Keratinocyte (primary cell): Measurements from ENCODE around the gene MSL1. TPM values are rescaled to one million over a fixed set of nuclear protein-coding genes. Genes with fewer than 3 reads are reported as not detected.

ENCODE experiments used
- DNase-seq: peaks from one replicate; pipeline ENCODE4 v3.0.0-alpha.2; 2011; ENCODE audit warnings: low read depth, missing footprints, low spot score
- FAIRE-seq: peaks from 2 replicates; lab custom pipeline; 2011; peaks lifted over from hg19 to GRCh38; lab: Jason Lieb, UNC
- H2AFZ ChIP-seq: 2 replicates; pipeline ENCODE4 v1.6.0; 2012; ENCODE audit warnings: low read length, control low read depth, inconsistent platforms; ENCODE audit not compliant: control insufficient read depth
- H3K27ac ChIP-seq: 2 replicates; pipeline ENCODE4 v1.5.1; 2011; ENCODE audit warnings: low read length; ENCODE audit not compliant: control insufficient read depth, insufficient read depth
- H3K27me3 ChIP-seq: 3 replicates; pipeline ENCODE4 v1.6.0; 2011; ENCODE audit warnings: low read length; ENCODE audit not compliant: control insufficient read depth, insufficient read depth; ENCODE audit errors: extremely low read depth
- H3K36me3 ChIP-seq, 2 experiments: 2 replicates in 1 of 2; 3 replicates in 1 of 2; pipeline ENCODE4 v1.5.1; 2011; ENCODE audit warnings: low read length in 2 of 2, mild to moderate bottlenecking in 1 of 2; ENCODE audit not compliant: control insufficient read depth in 2 of 2, insufficient read depth in 2 of 2; ENCODE audit errors: extremely low read depth in 1 of 2
- H3K4me1 ChIP-seq: 3 replicates; pipeline ENCODE4 v1.5.1; 2011; ENCODE audit warnings: low read length; ENCODE audit not compliant: control insufficient read depth, insufficient read depth; ENCODE audit errors: extremely low read depth
- H3K4me2 ChIP-seq: 3 replicates; pipeline ENCODE4 v1.6.0; 2011; ENCODE audit warnings: low read depth, low read length; ENCODE audit not compliant: control insufficient read depth, insufficient read depth; ENCODE audit errors: extremely low read depth
- H3K4me3 ChIP-seq, 3 experiments: fragments of 200-600 bp in 1 of 3; sonication (generic) in 1 of 3; 2 replicates in 2 of 3; 3 replicates in 1 of 3; pipeline ENCODE4 v1.5.1; 2011 to 2016; ENCODE audit warnings: low read length in 3 of 3, mild to moderate bottlenecking in 3 of 3, control low read depth in 2 of 3, inconsistent platforms in 1 of 3, low read depth in 1 of 3, mixed read lengths in 1 of 3, mixed run types in 1 of 3, moderate library complexity in 1 of 3; ENCODE audit not compliant: control insufficient read depth in 2 of 3, insufficient read depth in 2 of 3; ENCODE audit errors: extremely low read depth in 1 of 3
- H3K79me2 ChIP-seq: 2 replicates; pipeline ENCODE4 v1.6.0; 2012; ENCODE audit warnings: low read length; ENCODE audit not compliant: control insufficient read depth, insufficient read depth
- H3K9ac ChIP-seq: 3 replicates; pipeline ENCODE4 v1.6.0; 2011; ENCODE audit warnings: low read length; ENCODE audit not compliant: control insufficient read depth, insufficient read depth; ENCODE audit errors: extremely low read depth
- H3K9me1 ChIP-seq: 3 replicates; pipeline ENCODE4 v1.6.0; 2011; ENCODE audit warnings: low read length; ENCODE audit not compliant: control insufficient read depth, insufficient read depth; ENCODE audit errors: extremely low read depth
- H3K9me3 ChIP-seq: 2 replicates; pipeline ENCODE4 v1.5.1; 2012; ENCODE audit warnings: low read depth, low read length; ENCODE audit not compliant: control insufficient read depth
- H4K20me1 ChIP-seq: 3 replicates; pipeline ENCODE4 v1.6.0; 2011; ENCODE audit warnings: low read length; ENCODE audit not compliant: control insufficient read depth, insufficient read depth; ENCODE audit errors: extremely low read depth
- CTCF ChIP-seq, 3 experiments: IDR thresholded peaks in 1 of 3; conservative IDR thresholded peaks in 1 of 3; optimal IDR thresholded peaks in 1 of 3; 2 replicates in 2 of 3; 3 replicates in 1 of 3; pipeline versions ENCODE3 to v1.5.1; 2011; ENCODE audit warnings: low read length in 3 of 3, mild to moderate bottlenecking in 3 of 3, moderate library complexity in 2 of 3, control low read depth in 1 of 3, inconsistent platforms in 1 of 3; ENCODE audit not compliant: insufficient read depth in 2 of 3; ENCODE audit errors: extremely low read depth in 1 of 3
- EZH2 ChIP-seq: IDR thresholded peaks from one replicate; pipeline ENCODE4 v1.6.1; 2012; ENCODE audit warnings: inconsistent platforms, mild to moderate bottlenecking, low read length, moderate library complexity
- dilution Hi-C: fragments of 300-500 bp; cut with MboI; formaldehyde crosslinking; loops from one replicate; pipeline ENCODE4 v1.7.0; 2020; ENCODE audit warnings: low sequenced_read_pairs; ENCODE audit not compliant: extremely low pct_ligation_motif_present
- polyA plus RNA-seq, 5 experiments: library from polyadenylated mRNA; depleted of rRNA in 3 of 5; stranded (reverse) in 3 of 5; stranded (forward) in 1 of 5; unstranded in 1 of 5; fragments of >200 nt; gene quantifications; 1 replicate in 1 of 5; 2 replicates in 3 of 5; 3 replicates in 1 of 5; pipeline versions ENCODE4 v1.2.1 to v1.2.3, GENCODE V29; 2011 to 2012; ENCODE audit warnings: missing spikeins in 2 of 5, low read depth in 1 of 5, low replicate concordance in 1 of 5

Gene MSL1
- polyA plus RNA-seq, 1 donor (not counting 4 experiments of a cell fraction or from before 2014, with no cell fraction given): 66.8 TPM

- Histone ChIP-seq H3K4me2 (peak overlapping the region; percentile 23), H3K9me3 (no peaks in the 10 kb centered on the region), H3K9me1 (no peaks in the 10 kb centered on the region), H3K4me1 (peaks cover 31% of the 10 kb centered on the region), H3K9ac (no peak overlapping the region), H3K27me3 (no peaks in the 10 kb centered on the region), H3K27ac (no peak overlapping the region), H3K4me3 (no peak overlapping the region), H3K79me2 (no peaks in the 10 kb centered on the region), H2AFZ (no peak overlapping the region), H4K20me1 (no peaks in the 10 kb centered on the region), H3K36me3 (no peaks in the 10 kb centered on the region)
- DNase-seq: no peak
- peak; percentile 63 for FAIRE-seq
- TF ChIP-seq EZH2 (no peak), CTCF (optimal IDR thresholded peaks at IDR 0.05 in 1 of 3, IDR thresholded peaks at IDR 0.05 in 1 of 3, conservative IDR thresholded peaks at IDR 0.05 in 1 of 3; ENCODE audit: extremely low read depth in 1 of 3, insufficient read depth in 2 of 3, low read length in 3 of 3) (peak; percentile 76 to 92 (median 90))
- dilution Hi-C loops: no loop called here
Observed at GRCh38 chr17:40075201-40075941, 46.4 kb upstream of the MSL1 start.

- dilution Hi-C loops: no loop called here
- no peak overlapping the region for H3K27ac ChIP-seq
- no peak for TF ChIP-seq EZH2
- no peaks in the 10 kb centered on the region for H3K27me3 ChIP-seq
- H3K4me2 ChIP-seq: no peak overlapping the region
- H3K79me2 ChIP-seq: no peaks in the 10 kb centered on the region
- H3K36me3 ChIP-seq: no peaks in the 10 kb centered on the region
- DNase-seq: no peak
- H3K9me1 ChIP-seq: no peaks in the 10 kb centered on the region
- H3K4me3 ChIP-seq: no peak overlapping the region
- no peaks in the 10 kb centered on the region for H3K9me3 ChIP-seq
- H4K20me1 ChIP-seq: no peaks in the 10 kb centered on the region
- peaks cover 26% of the 10 kb centered on the region for H3K4me1 ChIP-seq
- H3K9ac ChIP-seq: no peak overlapping the region
- FAIRE-seq: no peak
- no peak overlapping the region for H2AFZ ChIP-seq
Observed at GRCh38 chr17:40075942-40076498, 45.8 kb upstream of the MSL1 start.
